ENCODE measurements around the gene MFSD11. TPM values are rescaled to one million over a fixed set of nuclear protein-coding genes. Genes with fewer than 3 reads are reported as not detected.

Gene MFSD11
- total and polyA plus RNA-seq, 10 donors: 6.9 to 45.4 (median 31.7) TPM

DNA sequence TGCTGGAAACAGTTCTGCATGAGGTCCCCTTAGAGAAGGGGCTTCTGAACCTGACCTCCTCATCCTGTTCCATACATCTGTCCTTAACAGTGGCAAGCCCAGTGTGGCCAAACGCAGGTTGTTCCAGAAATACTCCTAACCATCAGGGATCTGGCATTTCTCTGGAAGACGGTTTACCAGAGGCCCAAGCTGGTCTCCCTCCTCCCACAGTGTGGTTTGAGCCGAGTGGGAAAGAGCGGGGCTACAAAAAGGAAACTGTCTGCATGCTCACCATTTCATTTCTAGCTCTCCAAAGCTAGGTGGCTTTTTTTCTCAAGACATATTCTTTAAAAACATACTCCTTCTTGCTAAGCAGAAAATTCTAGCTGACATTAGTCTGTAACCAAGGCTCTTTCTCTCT is 33.1 kb upstream of the MFSD11 start:
- Histone ChIP-seq H3K9me3 (no peaks in the 10 kb centered on the region), H3K36me3 (no peaks in the 10 kb centered on the region), H3K4me1 (peaks cover 8 to 76% (median 43%) of the 10 kb centered on the region in 6 donors), H3K4me3 (no peak overlapping the region), H3K27ac (peak overlapping the region in 3 of 8 donors; percentile 0 to 2 (median 0)), H3K27me3 (replicated peaks in 1 of 7) (no peaks in the 10 kb centered on the region)
- TF ChIP-seq POLR2A (IDR thresholded peaks at IDR 0.05) (no peak), POLR2AphosphoS5 (IDR thresholded peaks at IDR 0.05) (no peak), CTCF (IDR thresholded peaks at IDR 0.05 in 8 of 11, conservative IDR thresholded peaks at IDR 0.05 in 3 of 11) (no peak)
- WGBS, 5 donors: 32 to 45% (median 42%) methylated on average over 4 of the region's 4 CpGs
- intact Hi-C loops (cut with DNase I; ENCODE audit: low total_unique reads): no loop called here
- no peak for DNase-seq

DNA sequence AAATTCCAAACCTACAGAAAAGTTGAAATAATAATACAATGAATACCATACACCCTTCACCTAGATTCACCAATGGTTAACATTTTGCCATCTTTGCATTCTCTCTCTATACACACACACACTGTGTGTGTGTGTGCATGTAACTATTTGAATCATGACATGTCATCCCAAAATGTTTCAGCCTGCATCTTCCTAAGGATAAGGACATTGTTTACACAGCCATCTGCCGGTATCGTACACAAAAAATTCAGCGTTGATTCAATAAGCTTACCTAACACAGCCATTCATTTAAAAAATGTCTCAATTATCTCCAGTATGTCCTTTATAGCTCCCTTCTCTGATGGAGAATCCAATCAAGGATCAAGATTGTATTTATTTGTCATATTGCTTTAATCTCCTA is 31.1 kb upstream of the MFSD11 start:
- peak overlapping the region in 1 of 8 donors; percentile 21 for H3K27ac ChIP-seq
- intact Hi-C loops (cut with DNase I; ENCODE audit: low total_unique reads): no loop called here
- no peaks in the 10 kb centered on the region for H3K36me3 ChIP-seq
- no peaks in the 10 kb centered on the region for H3K9me3 ChIP-seq
- H3K4me1 ChIP-seq: peaks cover 12 to 71% (median 47%) of the 10 kb centered on the region in 6 donors
- WGBS, 5 donors: 91 to 96% (median 93%) methylated on average over 3 of the region's 3 CpGs
- no peak for TF ChIP-seq CTCF (IDR thresholded peaks at IDR 0.05 in 8 of 11, conservative IDR thresholded peaks at IDR 0.05 in 3 of 11)
- no peak for TF ChIP-seq POLR2A (IDR thresholded peaks at IDR 0.05)
- TF ChIP-seq POLR2AphosphoS5 (IDR thresholded peaks at IDR 0.05): no peak
- no peak overlapping the region for H3K4me3 ChIP-seq
- DNase-seq: no peak
- peaks cover 0 to 5% (median 0%) of the 10 kb centered on the region in 7 donors for H3K27me3 ChIP-seq (replicated peaks in 1 of 7)

- intact Hi-C loops (cut with DNase I; ENCODE audit: low total_unique reads): no loop called here
- TF ChIP-seq CTCF (IDR thresholded peaks at IDR 0.05 in 8 of 11, conservative IDR thresholded peaks at IDR 0.05 in 3 of 11) (peak in 4 of 11 experiments; percentile 19 to 36 (median 28)), POLR2A (IDR thresholded peaks at IDR 0.05) (no peak), POLR2AphosphoS5 (IDR thresholded peaks at IDR 0.05) (peak in 2 of 3 donors; percentile 51 to 56)
- WGBS, 5 donors: 59 to 86% (median 63%) methylated on average over 14 of the region's 14 CpGs
- H3K4me3 ChIP-seq: peak overlapping the region in 4 of 8 donors; percentile 59 to 69 (median 60)
- DNase-seq: no peak
- H3K36me3 ChIP-seq: peaks cover 0 to 10% (median 5%) of the 10 kb centered on the region in 6 donors
- peak overlapping the region; percentile 19 to 91 (median 85) for H3K27ac ChIP-seq
- H3K27me3 ChIP-seq (replicated peaks in 1 of 7): peaks cover 0 to 5% (median 0%) of the 10 kb centered on the region in 7 donors
- peaks cover 12 to 71% (median 46%) of the 10 kb centered on the region in 6 donors for H3K4me1 ChIP-seq
- no peaks in the 10 kb centered on the region for H3K9me3 ChIP-seq
These were observed 29.7 kb upstream of the MFSD11 start for GRCh38 chr17:76707985-76708807.

All from spleen (tissue), 11 donors.